HG02798 (cell line): Measurements from ENCODE around the gene TMEM132C.

Source experiments
- ATAC-seq: cut with Tn5 transposase; IDR thresholded peaks from one replicate; pipeline ENCODE4 v1.9.1; 2021; ENCODE audit warnings: mild to moderate bottlenecking; ENCODE audit not compliant: unreplicated experiment, poor library complexity

The TMEM132C gene

DNA sequence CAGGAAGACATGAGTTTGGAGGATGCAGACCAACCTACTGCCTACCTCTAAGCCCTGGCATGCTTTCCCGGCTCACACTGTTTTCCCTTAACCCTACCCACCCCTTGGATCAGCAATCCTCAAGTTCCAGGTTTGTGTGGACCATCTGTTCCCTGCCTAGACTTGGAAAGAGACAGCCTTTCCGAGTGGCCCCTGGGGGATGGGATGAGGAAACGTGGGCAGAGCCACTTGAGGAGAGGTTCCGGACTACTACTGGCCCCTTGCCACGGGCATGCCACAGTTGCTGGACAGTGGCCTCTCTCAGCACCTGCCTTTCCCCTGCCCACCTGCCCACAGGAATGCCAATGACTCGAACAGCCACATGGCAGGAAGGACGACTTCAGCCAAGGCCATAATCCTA, 420.9 kb downstream of the TMEM132C start:
- no peak for ATAC-seq

DNA sequence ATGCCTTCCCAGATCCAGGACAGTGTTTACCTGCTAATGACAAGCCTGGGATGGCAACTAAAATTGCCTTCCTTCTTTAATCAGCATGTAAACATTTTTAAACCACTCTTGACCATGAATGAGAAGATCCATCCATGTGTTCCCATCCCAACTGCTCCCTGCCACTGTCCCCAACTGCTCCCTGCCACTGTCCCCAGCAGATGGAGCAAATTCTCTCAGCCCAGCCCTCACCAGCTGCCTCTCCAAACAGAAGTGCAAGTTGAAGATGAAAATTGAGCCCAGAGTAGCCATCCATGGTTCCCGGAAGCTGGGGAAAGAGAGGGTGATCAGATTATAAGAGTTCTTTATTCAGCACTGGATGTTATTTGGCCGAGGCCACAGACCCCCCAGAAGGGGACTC, 423.7 kb downstream of the TMEM132C start:
- no peak for ATAC-seq

DNA sequence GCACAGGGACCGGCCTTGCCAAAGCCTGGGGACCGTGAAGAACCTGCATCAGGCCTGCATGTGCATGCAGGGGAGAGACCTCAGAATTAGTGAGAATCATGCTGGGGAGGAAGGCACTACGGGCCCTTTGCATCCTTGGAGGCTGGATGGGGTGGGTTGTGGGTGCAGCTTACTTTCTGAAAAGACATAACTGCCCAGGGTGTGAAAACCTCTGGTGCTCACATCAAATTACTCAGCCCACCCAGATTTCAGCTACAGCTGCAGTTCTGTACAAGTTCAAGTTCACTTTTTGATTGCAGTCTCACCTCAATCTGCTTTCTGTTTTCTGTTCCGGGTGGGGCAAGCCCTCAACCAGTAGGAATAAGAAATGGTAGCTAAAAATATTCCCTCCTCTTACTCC, 426.1 kb downstream of the TMEM132C start:
- ATAC-seq = no peak

DNA sequence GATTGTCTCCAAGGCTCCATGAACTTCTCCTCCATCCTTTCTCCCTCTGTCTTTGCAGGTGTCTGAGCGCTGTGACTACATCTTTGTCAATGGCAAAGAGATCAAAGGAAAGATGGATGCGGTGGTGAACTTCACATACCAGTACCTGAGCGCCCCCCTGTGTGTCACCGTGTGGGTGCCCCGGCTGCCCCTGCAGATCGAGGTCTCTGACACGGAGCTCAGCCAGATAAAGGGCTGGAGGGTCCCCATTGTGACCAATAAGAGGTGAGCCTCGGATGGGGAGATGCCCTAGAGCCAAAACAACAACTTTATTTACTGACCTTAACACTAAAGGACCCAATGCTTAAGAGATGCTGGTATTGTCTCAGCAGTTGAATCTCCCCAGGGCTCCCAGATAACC, 426.8 kb downstream of the TMEM132C start:
- ATAC-seq = no peak

DNA sequence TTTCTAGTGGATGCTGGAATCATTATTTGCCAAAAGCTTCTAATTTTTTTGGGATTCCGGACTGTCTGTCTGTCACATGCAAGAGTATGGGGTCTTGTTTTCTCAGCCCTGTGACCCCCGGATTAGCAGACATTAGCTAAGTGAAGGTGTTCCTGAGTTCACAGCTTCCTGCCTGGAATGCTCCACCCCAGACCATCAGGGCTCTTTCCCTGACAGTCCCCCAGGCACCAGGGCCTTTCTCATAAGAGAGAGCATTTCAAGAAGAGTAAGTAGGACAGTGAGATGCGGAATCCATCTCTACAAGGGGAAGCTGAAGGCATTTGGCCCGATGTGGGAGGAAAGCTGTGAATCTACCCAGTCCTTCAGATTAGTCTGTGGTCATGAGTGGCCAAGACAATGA, 427.5 kb downstream of the TMEM132C start:
- ATAC-seq = no peak

DNA sequence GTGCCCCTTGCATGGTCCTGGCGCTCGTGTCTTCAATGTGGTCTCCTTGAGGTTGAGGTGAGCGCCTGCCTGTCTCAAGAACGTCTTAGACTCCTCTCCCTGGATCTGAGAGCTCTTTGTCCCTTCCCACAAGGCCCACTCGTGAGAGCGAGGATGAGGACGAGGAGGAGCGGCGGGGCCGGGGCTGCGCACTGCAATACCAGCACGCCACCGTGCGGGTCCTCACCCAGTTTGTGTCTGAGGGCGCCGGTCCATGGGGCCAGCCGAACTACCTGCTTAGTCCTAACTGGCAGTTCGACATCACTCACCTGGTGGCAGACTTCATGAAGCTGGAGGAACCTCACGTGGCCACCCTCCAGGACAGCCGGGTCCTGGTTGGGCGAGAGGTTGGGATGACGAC, 428.7 kb downstream of the TMEM132C start:
- no peak for ATAC-seq

- ATAC-seq = no peak
Measured at GRCh38 chr12:128698301-128698972, 431.5 kb downstream of the TMEM132C start.

DNA sequence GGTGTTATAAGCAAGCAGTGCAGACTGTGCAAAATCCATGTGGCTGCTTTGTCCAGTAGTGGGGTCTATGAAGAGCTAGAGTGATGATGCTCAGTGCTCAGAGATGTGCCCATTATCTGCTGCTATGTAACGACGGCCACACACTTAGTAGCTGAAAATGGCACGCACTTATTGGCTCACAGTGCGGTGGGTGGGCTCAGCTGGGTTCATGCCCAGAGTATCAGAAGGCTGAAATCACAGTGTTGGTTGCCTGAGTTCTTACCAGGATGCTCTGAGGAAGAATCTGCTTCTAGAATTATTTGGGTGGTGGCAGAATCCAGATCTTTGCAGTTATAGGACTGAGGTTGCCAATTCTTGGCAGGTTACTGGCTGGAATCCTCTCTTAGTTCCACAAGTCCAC, 432.1 kb downstream of the TMEM132C start:
- ATAC-seq = no peak

- no peak for ATAC-seq
Measured at GRCh38 chr12:128702371-128702770, 435.4 kb downstream of the TMEM132C start.

- no peak for ATAC-seq
Measured at GRCh38 chr12:128705140-128705539, 438.2 kb downstream of the TMEM132C start.

DNA sequence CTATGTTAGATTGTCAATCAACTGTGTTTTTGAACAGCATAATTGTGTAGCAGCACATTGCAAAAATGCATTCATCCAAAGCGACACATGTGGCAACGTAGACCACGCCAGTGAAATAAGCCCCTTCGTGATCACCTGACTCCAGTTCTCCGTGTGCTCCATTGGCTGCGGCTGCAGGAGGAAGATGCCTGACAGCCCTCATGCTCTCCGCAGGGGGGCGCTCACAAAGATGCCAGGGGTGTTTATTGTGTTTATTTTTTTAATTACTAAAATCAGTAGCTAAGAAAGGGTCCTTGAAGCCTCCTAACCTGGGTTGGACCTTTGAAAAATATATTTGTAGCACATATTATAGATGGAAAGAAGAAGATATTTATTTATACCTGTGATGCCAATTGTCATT, 440.5 kb downstream of the TMEM132C start:
- no peak for ATAC-seq

GRCh38 chr12:128708789-128709188, 441.8 kb downstream of the TMEM132C start:
- ATAC-seq = no peak

DNA sequence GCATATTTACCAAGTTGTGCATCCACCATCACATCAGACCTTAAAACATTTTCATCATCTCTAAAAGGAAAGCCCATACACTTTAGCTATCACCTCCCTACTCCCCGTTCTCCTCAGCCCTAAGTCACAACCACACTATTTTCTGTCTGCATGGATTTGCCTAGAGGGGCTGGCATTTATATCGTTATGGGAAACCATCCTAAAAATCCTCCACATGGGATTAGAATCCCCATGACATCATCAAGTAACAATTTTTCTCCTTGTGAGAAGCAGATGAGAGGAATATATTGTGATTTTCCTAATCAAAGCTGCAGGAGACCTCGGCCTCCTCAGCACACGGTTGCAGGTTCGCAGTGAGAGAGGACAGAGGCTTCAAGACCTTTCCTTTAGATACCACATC, 442.7 kb downstream of the TMEM132C start:
- ATAC-seq = no peak

GRCh38 chr12:128711486-128711885, 444.5 kb downstream of the TMEM132C start:
- no peak for ATAC-seq

DNA sequence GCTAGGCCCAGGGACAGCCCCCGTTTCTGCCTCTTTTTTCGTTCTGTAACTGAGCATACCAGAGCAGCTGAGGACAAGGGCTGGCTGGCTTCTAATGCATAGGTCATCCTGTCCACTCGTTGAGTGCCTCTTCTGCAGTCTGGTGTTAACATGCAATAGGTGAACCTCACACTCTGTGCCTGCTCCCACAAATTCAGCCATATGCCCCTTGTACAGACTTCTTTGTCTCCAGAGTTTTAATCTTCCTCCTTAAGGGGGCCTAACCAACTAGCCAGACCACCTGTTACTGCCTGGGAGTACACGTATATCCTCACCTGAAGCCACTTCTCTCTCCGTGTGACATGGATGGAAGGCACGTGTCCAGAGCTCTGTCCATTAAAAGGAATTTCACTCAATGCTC, 445.7 kb downstream of the TMEM132C start:
- ATAC-seq = no peak

- no peak for ATAC-seq
Measured at GRCh38 chr12:128715485-128715884, 448.5 kb downstream of the TMEM132C start.

GRCh38 chr12:128724468-128725046, 457.6 kb downstream of the TMEM132C start:
- ATAC-seq = no peak

DNA sequence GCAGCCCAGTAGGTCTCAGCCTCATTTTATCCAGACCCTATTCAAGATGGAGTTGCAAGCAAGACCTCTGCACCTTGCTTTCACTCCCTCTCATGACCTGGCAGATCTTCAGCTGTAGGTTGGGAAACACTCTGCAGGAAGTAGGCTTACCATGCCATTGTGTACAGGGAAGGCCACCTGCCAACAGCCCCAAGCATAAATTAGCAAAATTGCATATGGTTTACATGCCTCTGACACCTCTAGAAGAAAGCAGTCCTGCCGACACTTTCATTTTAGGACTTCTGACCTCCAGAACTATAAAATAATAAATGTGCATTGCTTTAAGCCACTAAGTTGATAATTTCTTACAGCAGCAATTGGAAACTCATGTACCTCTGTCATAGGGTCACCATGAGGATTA, 459.9 kb downstream of the TMEM132C start:
- ATAC-seq = no peak

DNA sequence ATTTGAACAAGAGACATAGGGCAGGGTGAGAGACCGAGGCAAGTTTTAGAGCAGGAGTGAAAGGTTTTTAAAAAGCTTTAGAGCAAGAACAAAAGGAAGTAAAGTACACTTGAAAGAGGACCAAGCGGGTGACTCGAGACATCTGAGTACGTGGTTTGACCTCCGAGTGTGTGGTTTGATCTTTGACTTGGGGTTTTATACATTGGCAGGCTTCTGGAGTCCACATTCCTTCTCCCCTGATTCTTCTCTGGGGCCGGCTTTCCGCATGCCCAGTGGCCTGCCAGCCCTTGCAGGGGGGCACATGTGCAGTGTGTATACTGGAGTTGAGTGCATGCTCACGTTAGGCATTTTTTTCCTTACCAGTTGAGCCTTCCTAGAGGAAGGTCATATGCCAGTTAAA, 460.5 kb downstream of the TMEM132C start:
- no peak for ATAC-seq

DNA sequence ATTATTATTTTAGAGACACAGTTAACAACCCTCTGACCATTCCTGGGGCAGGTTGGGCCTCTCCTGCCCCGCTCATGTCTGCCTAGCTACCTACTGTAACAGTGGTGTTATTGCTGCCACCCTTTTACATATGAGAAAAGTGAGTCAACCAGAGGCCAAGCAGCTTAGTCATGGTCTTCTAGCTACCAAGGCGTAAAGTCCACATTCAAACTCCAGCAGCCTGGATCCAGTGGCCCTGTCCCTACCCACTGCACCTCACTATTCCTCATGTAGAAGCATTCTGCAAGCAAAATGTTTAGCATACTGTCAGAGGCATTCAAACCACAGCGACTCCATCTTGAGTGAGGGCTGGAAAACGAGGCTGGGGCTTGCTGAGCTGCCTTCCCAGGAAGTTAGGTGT, 461.0 kb downstream of the TMEM132C start:
- no peak for ATAC-seq

GRCh38 chr12:128729628-128730121, 462.7 kb downstream of the TMEM132C start:
- no peak for ATAC-seq

DNA sequence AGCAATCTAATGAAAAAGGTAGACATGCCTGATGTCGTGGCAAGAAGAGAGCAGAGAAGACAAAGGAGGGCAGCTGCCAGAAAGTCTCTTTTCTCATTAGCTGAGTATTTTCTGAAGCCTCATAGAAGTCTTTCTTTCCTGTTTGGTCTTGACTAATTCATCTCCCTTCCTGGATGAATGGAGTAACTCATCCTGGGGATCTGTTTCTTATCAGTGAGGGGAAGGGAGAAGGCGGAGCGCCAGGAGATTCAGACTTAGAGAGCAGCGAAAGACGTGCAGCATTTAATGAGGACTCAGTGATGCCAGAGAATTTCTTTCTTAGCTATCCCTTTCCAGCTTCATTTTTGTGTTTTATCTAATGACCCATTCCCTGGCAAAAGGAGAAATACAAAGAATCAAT, 467.4 kb downstream of the TMEM132C start:
- ATAC-seq = no peak
